Common myeloid progenitor, CD34-positive (primary cell): ENCODE data around the gene PRSS50.

Experiments
- CTCF ChIA-PET: fragments of 350-600 bp; sonication (Branson Sonifier 250); formaldehyde crosslinking; loops from one replicate; lab custom pipeline; 2021; ENCODE audit warnings: antibody characterized with exemption; lab: Charles Lee
- POLR2A ChIA-PET: fragments of 350-600 bp; sonication (Branson Sonifier 250); formaldehyde crosslinking; loops from one replicate; lab custom pipeline; 2021; ENCODE audit warnings: antibody characterized with exemption; lab: Charles Lee
- DNase-seq, 3 donors: peaks; one replicate each; pipeline versions ENCODE4 v3.0.0 to v3.0.0-alpha.2; 2013
- H3K27ac ChIP-seq, 2 experiments: 1 replicate in 1 of 2; 2 replicates in 1 of 2; pipeline ENCODE4 v1.7.0; 2013; ENCODE audit warnings: inconsistent platforms in 2 of 2, low read length in 2 of 2, mild to moderate bottlenecking in 2 of 2, low read depth in 1 of 2, moderate library complexity in 1 of 2; ENCODE audit not compliant: severe bottlenecking in 2 of 2, insufficient read depth in 1 of 2, poor library complexity in 1 of 2
- H3K27me3 ChIP-seq, 5 experiments: replicated peaks in 2 of 5; 1 replicate in 3 of 5; 2 replicates in 2 of 5; pipeline versions ENCODE4 v1.6.1 to v1.7.0; 2013; ENCODE audit warnings: low read length in 4 of 5, mild to moderate bottlenecking in 2 of 5, moderate library complexity in 2 of 5, inconsistent platforms in 1 of 5; ENCODE audit not compliant: insufficient read depth in 5 of 5, control insufficient read depth in 4 of 5
- H3K36me3 ChIP-seq, 4 experiments: 1 replicate in 2 of 4; 2 replicates in 2 of 4; pipeline versions ENCODE4 v1.6.1 to v1.7.0; 2013; ENCODE audit warnings: low read length in 3 of 4, control low read depth in 1 of 4, mild to moderate bottlenecking in 1 of 4; ENCODE audit not compliant: control insufficient read depth in 4 of 4, insufficient read depth in 4 of 4
- H3K4me1 ChIP-seq, 4 experiments: 1 replicate in 3 of 4; 2 replicates in 1 of 4; pipeline versions ENCODE4 v1.6.1 to v1.7.1; 2013; ENCODE audit warnings: low read length in 3 of 4, mild to moderate bottlenecking in 3 of 4, control low read depth in 1 of 4, inconsistent platforms in 1 of 4, moderate library complexity in 1 of 4; ENCODE audit not compliant: control insufficient read depth in 4 of 4, insufficient read depth in 4 of 4; ENCODE audit errors: control extremely low read depth in 1 of 4
- H3K4me3 ChIP-seq, 7 experiments: 1 replicate in 4 of 7; 2 replicates in 3 of 7; pipeline versions ENCODE4 v1.5.1 to v1.7.0; 2013; ENCODE audit warnings: mild to moderate bottlenecking in 7 of 7, low read length in 6 of 7, moderate library complexity in 6 of 7, inconsistent platforms in 2 of 7, low read depth in 2 of 7, control low read depth in 1 of 7; ENCODE audit not compliant: insufficient read depth in 4 of 7, control insufficient read depth in 1 of 7; ENCODE audit errors: extremely low read depth in 1 of 7
- H3K9me3 ChIP-seq, 5 experiments: 1 replicate in 4 of 5; 2 replicates in 1 of 5; pipeline versions ENCODE4 v1.6.1 to v1.7.1; 2013; ENCODE audit warnings: low read length in 4 of 5, mild to moderate bottlenecking in 2 of 5, inconsistent platforms in 1 of 5, low read depth in 1 of 5, moderate library complexity in 1 of 5; ENCODE audit not compliant: control insufficient read depth in 4 of 5, insufficient read depth in 2 of 5; ENCODE audit errors: control extremely low read depth in 1 of 5
- WGBS: methylation state at CpG from one replicate; pipeline ENCODE4 v1.1.5; 2013; ENCODE audit not compliant: insufficient coverage; 5-methylcytosine and 5-hydroxymethylcytosine counted together

Gene PRSS50

GRCh38 chr3:46664971-46665762 is 52.5 kb downstream of the PRSS50 start:
- peaks cover 0 to 2% (median 0%) of the 10 kb centered on the region in 5 experiments for H3K27me3 ChIP-seq
- no peaks in the 10 kb centered on the region for H3K9me3 ChIP-seq
- H3K4me3 ChIP-seq, result no peak overlapping the region
- 79% methylated on average over 20 of the region's 23 CpGs for WGBS
- no peak overlapping the region for H3K27ac ChIP-seq
- H3K4me1 ChIP-seq, result no peaks in the 10 kb centered on the region
- ChIA-PET POLR2A (no interaction called here), CTCF (interaction anchor here (1.3 kb wide), 1 partner anchor 177 kb away, joined by 4 read pairs; no protein-coding TSS in a partner anchor)
- H3K36me3 ChIP-seq, result no peaks in the 10 kb centered on the region
- DNase-seq, result no peak

DNA sequence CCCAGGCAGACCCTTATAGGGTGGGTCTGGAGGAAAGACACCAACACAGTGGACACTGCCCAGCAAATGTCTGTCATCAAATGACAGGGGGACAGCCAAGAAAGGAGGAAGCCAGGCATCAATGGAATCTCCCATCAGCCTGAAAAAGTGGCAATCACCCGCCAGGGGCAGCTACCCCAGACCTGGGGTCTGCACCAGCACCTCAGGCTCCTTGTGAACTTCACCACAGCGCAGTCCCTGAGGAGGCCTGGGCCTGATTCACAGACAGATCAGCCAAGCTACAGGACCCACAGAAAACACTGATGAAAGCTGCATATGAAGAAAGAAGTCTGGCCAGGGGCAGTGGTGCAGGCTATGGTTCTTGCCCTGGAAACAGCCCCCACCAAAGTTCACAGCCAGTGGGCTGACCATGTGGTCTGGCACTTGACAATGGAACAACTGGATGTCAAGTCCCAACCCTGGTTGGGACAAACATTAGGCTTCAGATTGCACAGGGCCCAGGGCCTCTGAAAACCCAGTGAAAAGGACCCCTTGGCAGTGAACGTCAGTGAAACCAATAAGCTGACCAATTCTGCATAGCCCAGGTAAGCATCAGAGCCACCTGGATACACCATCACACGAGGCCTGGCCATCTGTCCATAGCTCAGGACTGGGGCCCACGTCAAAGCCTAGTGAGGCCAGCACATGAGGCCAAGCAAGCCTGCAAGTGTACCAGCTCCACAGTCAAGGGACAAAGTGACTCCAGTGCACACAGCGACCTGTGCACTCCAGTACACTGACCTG is 53.3 kb downstream of the PRSS50 start:
- peaks cover 0 to 2% (median 0%) of the 10 kb centered on the region in 5 experiments for H3K27me3 ChIP-seq
- DNase-seq, result no peak
- no peak overlapping the region for H3K27ac ChIP-seq
- H3K4me1 ChIP-seq, result no peaks in the 10 kb centered on the region
- H3K9me3 ChIP-seq, result no peaks in the 10 kb centered on the region
- no peaks in the 10 kb centered on the region for H3K36me3 ChIP-seq
- no peak overlapping the region for H3K4me3 ChIP-seq
- ChIA-PET CTCF (interaction anchor here (0.7 to 1.7 kb wide), 8 partner anchors 9 to 227 kb away, joined by 3 to 5 read pairs (median 3); no protein-coding TSS in a partner anchor), POLR2A (no interaction called here)
- WGBS, result 96% methylated on average over 6 of the region's 6 CpGs

- Histone ChIP-seq H3K4me3 (no peak overlapping the region), H3K9me3 (no peaks in the 10 kb centered on the region), H3K36me3 (no peaks in the 10 kb centered on the region), H3K27ac (no peak overlapping the region), H3K27me3 (peaks cover 0 to 2% (median 0%) of the 10 kb centered on the region in 5 experiments), H3K4me1 (no peaks in the 10 kb centered on the region)
- ChIA-PET CTCF (interaction anchor here (0.7 to 1.7 kb wide), 8 partner anchors 10 to 232 kb away, joined by 3 to 5 read pairs (median 3); no protein-coding TSS in a partner anchor), POLR2A (no interaction called here)
- WGBS, result 45% methylated on average over 8 of the region's 8 CpGs
- peak; percentile 22 to 60 (median 53) for DNase-seq
Observed at GRCh38 chr3:46663591-46664135, 54.0 kb downstream of the PRSS50 start.

DNA sequence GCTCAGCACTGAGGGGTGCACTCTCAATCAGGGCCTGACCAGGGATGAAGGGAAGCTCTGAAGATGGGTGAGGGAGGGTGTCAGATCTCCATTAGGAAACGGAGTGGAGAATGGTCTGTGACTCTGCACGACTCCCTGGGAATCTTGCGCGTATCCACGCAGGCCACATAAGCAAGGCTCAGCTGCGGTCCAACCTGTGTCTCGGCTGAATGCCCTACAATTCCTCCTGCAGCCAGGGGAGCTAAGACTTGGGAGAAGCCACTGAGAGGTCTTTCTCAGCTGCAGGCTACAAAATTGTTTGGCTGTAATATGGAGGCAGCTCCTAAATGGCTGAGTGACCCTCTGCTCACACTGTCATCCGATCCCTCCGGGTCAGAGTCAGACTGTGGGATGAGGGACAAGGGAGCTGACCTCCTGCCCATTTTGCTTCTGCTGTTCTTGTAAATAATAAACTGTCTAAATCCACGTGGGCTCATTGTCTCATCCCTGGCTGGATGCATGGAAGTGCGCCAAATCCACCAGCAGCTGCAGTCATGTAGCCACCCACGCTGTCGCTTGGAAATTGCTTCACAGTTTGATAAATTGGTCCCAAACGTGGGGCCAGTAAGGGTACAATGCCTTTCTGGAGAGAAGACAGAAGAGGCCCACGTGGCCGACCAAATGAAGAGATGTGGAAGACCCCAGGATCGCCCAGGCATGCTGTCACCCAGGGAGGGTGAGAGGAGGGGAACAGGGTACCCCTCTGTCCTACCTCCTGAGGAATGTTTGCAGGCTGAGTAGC is 54.7 kb downstream of the PRSS50 start:
- H3K27ac ChIP-seq, result no peak overlapping the region
- no peak overlapping the region for H3K4me3 ChIP-seq
- 88% methylated on average over 17 of the region's 17 CpGs for WGBS
- POLR2A ChIA-PET, result no interaction called here
- no peaks in the 10 kb centered on the region for H3K4me1 ChIP-seq
- no peaks in the 10 kb centered on the region for H3K9me3 ChIP-seq
- peaks cover 0 to 2% (median 0%) of the 10 kb centered on the region in 5 experiments for H3K27me3 ChIP-seq
- CTCF ChIA-PET, result interaction anchor here (1.4 to 1.7 kb wide), 2 partner anchors 11 to 232 kb away, joined by 3 to 5 read pairs; no protein-coding TSS in a partner anchor
- H3K36me3 ChIP-seq, result no peaks in the 10 kb centered on the region
- DNase-seq, result no peak
